HepG2 (cell line): ENCODE data around the gene VAMP4. TPM values are rescaled to one million over a fixed set of nuclear protein-coding genes. Genes with fewer than 3 reads are reported as not detected.

Experiments
- ATAC-seq: fragments of 200-7000 bp; cut with Tn5 transposase; 3 replicates; pipeline ENCODE4 v1.9.1; 2020; ENCODE audit warnings: mild to moderate bottlenecking, moderate library complexity
- BruUV-seq: library from RNA; stranded (reverse); fragments of 400-500 nt; replicated peaks from 2 replicates; lab custom pipeline; 2021; lab: Mats Ljungman, UMichigan
- CTCF ChIA-PET: fragments of 300-600 bp; formaldehyde crosslinking; extraction: SDS; loops from one replicate; lab custom pipeline; 2021; ENCODE audit warnings: low total read pairs, inconsistent platforms, low intra/inter-chr PET ratio; lab: Yijun Ruan, JAX
- POLR2A ChIA-PET: fragments of 350-600 bp; sonication (Branson Sonifier 250); formaldehyde crosslinking; loops from one replicate; lab custom pipeline; 2020; ENCODE audit warnings: antibody characterized with exemption, inconsistent platforms; lab: Yijun Ruan, JAX
- DNase-seq: peaks from one replicate; pipeline ENCODE4 v3.0.0-alpha.2; 2015; ENCODE audit warnings: low spot score
- FAIRE-seq: peaks from 3 replicates; lab custom pipeline; 2011; peaks lifted over from hg19 to GRCh38; lab: Jason Lieb, UNC
- H2AFZ ChIP-seq: one replicate; pipeline ENCODE4 v1.6.1; 2011; ENCODE audit warnings: low read length, inconsistent platforms
- H3K27ac ChIP-seq: fragments of 300-600 bp; 3 replicates; pipeline ENCODE4 v1.8.0; 2011; ENCODE audit warnings: mixed run types, mild to moderate bottlenecking, mixed read lengths, low read length, inconsistent platforms; ENCODE audit not compliant: insufficient read depth; ENCODE audit errors: extremely low read length
- H3K27me3 ChIP-seq, 2 experiments: fragments of 200-600 bp in 1 of 2; 2 replicates in 1 of 2; 3 replicates in 1 of 2; pipeline versions ENCODE4 v1.6.0 to v1.8.0; 2011; ENCODE audit warnings: low read length in 2 of 2, mild to moderate bottlenecking in 2 of 2, moderate library complexity in 2 of 2, inconsistent platforms in 1 of 2; ENCODE audit not compliant: insufficient read depth in 2 of 2, control insufficient read depth in 1 of 2
- H3K36me3 ChIP-seq, 2 experiments: fragments of 200-600 bp in 1 of 2; replicated peaks in 1 of 2; 2 replicates in 1 of 2; 3 replicates in 1 of 2; pipeline versions ENCODE4 v1.5.1 to v1.8.0; 2011; ENCODE audit warnings: low read length in 2 of 2, inconsistent platforms in 1 of 2; ENCODE audit not compliant: insufficient read depth in 2 of 2, control insufficient read depth in 1 of 2
- H3K4me1 ChIP-seq: 2 replicates; pipeline ENCODE4 v1.5.1; 2012; ENCODE audit warnings: low read length, inconsistent platforms; ENCODE audit not compliant: insufficient read depth
- H3K4me2 ChIP-seq: 2 replicates; pipeline ENCODE4 v1.6.0; 2011; ENCODE audit warnings: low read depth, low read length, inconsistent platforms
- H3K4me3 ChIP-seq, 3 experiments: fragments of 200-600 bp in 1 of 3; sonication (generic), shearing (Covaris generic) in 1 of 3; replicated peaks in 1 of 3; 2 replicates each; pipeline ENCODE4 v1.5.1; 2011 to 2016; ENCODE audit warnings: low read length in 3 of 3, inconsistent platforms in 2 of 3, low read depth in 2 of 3, mild to moderate bottlenecking in 2 of 3, control low read depth in 1 of 3, mixed read lengths in 1 of 3; ENCODE audit not compliant: insufficient read depth in 1 of 3
- H3K79me2 ChIP-seq: one replicate; pipeline ENCODE4 v1.6.1; 2011; ENCODE audit warnings: low read length, inconsistent platforms; ENCODE audit not compliant: insufficient read depth
- H3K9ac ChIP-seq: 2 replicates; pipeline ENCODE4 v1.6.0; 2011; ENCODE audit warnings: mild to moderate bottlenecking, low read depth, low read length, inconsistent platforms; ENCODE audit not compliant: insufficient read depth
- H3K9me3 ChIP-seq: 2 replicates; pipeline ENCODE4 v1.5.1; 2012; ENCODE audit warnings: mild to moderate bottlenecking, low read length
- H4K20me1 ChIP-seq: 2 replicates; pipeline ENCODE4 v1.6.0; 2011; ENCODE audit warnings: inconsistent platforms, mild to moderate bottlenecking, low read length, moderate library complexity; ENCODE audit not compliant: insufficient read depth
- CTCF ChIP-seq: sonication (generic); formaldehyde crosslinking; IDR thresholded peaks from 2 replicates; pipeline ENCODE4 v1.5.0; 2020; ENCODE audit warnings: mild to moderate bottlenecking, missing genetic modification reagents, moderate library complexity
- HES4 ChIP-seq: sonication (generic); formaldehyde crosslinking; IDR thresholded peaks from 2 replicates; pipeline ENCODE4 v1.9.0; 2021; ENCODE audit warnings: mild to moderate bottlenecking, missing genetic modification reagents, borderline replicate concordance
- MAFF ChIP-seq: IDR thresholded peaks from 2 replicates; pipeline ENCODE4 v1.6.1; 2011; ENCODE audit warnings: low read depth, low read length, improper control_type of control experiment
- MAFK ChIP-seq, 2 experiments: IDR thresholded peaks in 1 of 2; conservative IDR thresholded peaks in 1 of 2; 2 replicates each; pipeline ENCODE4 v1.6.1; 2011; ENCODE audit warnings: improper control_type of control experiment in 2 of 2, low read length in 2 of 2
- STAG1 ChIP-seq: sonication (generic); formaldehyde crosslinking; IDR thresholded peaks from 2 replicates; pipeline ENCODE4 v1.4.0; 2020; ENCODE audit warnings: missing genetic modification reagents
- ZNF101 ChIP-seq: sonication (generic); formaldehyde crosslinking; IDR thresholded peaks from 2 replicates; pipeline ENCODE4 v1.4.0; 2020; ENCODE audit warnings: mild to moderate bottlenecking, low read depth, missing genetic modification reagents, borderline replicate concordance
- ZNF362 ChIP-seq: sonication (generic); formaldehyde crosslinking; IDR thresholded peaks from 2 replicates; pipeline ENCODE4 v1.4.0; 2020; ENCODE audit warnings: missing genetic modification reagents, mild to moderate bottlenecking, borderline replicate concordance
- ZNF781 ChIP-seq: sonication (generic); formaldehyde crosslinking; IDR thresholded peaks from 2 replicates; pipeline ENCODE4 v1.5.1; 2020; ENCODE audit warnings: borderline replicate concordance, mild to moderate bottlenecking, missing genetic modification reagents; ENCODE audit errors: not compliant biosample characterization
- WGBS: methylation state at CpG from one replicate; pipeline ENCODE4 v1.1.6; 2017; ENCODE audit warnings: low lambda C conversion rate; 5-methylcytosine and 5-hydroxymethylcytosine counted together
- in situ Hi-C: cut with HindIII; loops from 2 replicates; pipeline ENCODE4 v1.10.0; 2017; ENCODE audit warnings: low pct_unique_long_range_greater_than_20kb; ENCODE audit not compliant: extremely low pct_ligation_motif_present
- intact Hi-C: fragments of 100-400 bp; cut with micrococcal nuclease; formaldehyde crosslinking; loops from one replicate; pipeline ENCODE4 v1.10.0; 2022; ENCODE audit not compliant: unreplicated experiment
- polyA plus RNA-seq, 8 experiments: library from polyadenylated mRNA; depleted of rRNA in 3 of 8; stranded (reverse) in 7 of 8; unstranded in 1 of 8; fragments of >200 nt; fragmentation: Illumina TruSeq in 4 of 8; extraction: Trizol in 4 of 8; gene quantifications; 2 replicates each; pipeline versions ENCODE4 v1.2.1 to v1.2.3, GENCODE V29; 2011 to 2016; ENCODE audit warnings: low read depth in 4 of 8, missing spikeins in 1 of 8, mixed read lengths in 1 of 8; ENCODE audit not compliant: insufficient read depth in 1 of 8
- total RNA-seq, 5 experiments: library from RNA; depleted of rRNA; stranded (reverse); fragments of >200 nt; fragmentation: Illumina TruSeq; extraction: Trizol; gene quantifications; 2 replicates each; pipeline ENCODE4 v1.2.3, GENCODE V29; 2016; ENCODE audit warnings: low read depth in 1 of 5
- TF ChIP-seq, protein P1 (sequence below): sonication (generic); formaldehyde crosslinking; IDR thresholded peaks from 2 replicates; pipeline ENCODE4 v1.4.0; 2020; ENCODE audit warnings: missing genetic modification reagents, low read depth, mild to moderate bottlenecking, borderline replicate concordance

The VAMP4 gene
- total and polyA plus RNA-seq, 2 of the 13 experiments (the other 11 are each of a cell fraction or from before 2014, with no cell fraction given): 1.4 to 2.0 TPM

DNA sequence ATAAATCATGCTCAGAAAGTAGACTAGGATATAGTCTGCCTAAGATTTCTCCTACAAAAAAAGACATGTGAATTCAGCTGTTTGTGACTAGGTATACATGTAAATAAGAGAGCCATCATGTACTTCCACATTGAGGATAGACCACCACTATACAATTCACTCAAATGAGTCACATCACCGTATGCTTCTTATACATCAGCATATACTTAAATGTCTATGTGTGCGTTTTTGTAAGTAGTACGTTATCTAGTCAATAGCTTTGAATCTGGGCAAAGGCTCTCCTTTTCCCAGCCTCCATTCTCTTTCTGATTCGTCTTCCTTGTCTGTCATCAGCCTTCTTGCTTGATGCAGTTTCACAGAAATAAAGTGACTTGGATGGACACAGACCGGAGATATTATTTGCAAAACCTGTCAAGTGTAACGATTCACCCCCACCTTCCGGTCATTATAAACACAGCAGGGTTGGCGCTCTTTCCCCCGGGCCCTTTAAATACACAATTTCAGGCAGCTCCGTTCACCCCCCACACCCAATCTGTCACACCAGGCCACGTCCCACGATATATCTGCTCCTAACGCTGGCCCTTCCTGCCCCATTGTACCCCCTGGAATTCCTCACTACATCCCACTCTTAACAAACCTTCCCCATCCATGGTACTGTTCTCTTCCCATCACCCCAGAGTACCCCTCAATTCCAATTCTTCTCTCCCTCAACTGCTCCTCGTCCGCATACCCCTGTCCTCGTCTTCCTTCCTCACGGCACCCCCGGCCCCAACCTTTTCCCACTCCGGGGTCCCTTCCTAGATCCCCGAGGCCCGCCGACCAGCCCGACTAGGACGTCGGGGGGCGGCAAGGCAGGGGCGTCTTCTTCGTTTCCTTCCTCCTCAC, 636 bp downstream of the VAMP4 start (continued):
- TF ChIP-seq, protein P1, sequence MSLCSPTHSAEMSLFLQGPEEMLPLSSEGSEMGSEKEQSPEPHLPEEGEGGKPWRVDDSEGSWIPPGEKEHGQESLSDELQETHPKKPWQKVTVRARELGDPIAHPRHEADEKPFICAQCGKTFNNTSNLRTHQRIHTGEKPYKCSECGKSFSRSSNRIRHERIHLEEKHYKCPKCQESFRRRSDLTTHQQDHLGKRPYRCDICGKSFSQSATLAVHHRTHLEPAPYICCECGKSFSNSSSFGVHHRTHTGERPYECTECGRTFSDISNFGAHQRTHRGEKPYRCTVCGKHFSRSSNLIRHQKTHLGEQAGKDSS: 0 out of 2 replicates have a peak, but pooled peaks have one; percentile 4
- TF ChIP-seq ZNF101: no peak
- TF ChIP-seq HES4 (CRISPR knock-in tag): peak; percentile 2; the same call in 1 of the 2 replicates
- TF ChIP-seq STAG1 (CRISPR knock-in tag): 0 out of 2 replicates have a peak, but pooled peaks have one; percentile 8
- peak; percentile 55 for TF ChIP-seq CTCF
- TF ChIP-seq MAFF: peak; percentile 53; the same call in 1 of the 2 replicates
- TF ChIP-seq ZNF781 (CRISPR knock-in tag): peak; percentile 13

GRCh38 chr1:171740356-171740863, 1.5 kb downstream of the VAMP4 start:
- peak overlapping the region; percentile 83 for H3K4me2 ChIP-seq
- DNase-seq (no peak), FAIRE-seq (no peak), ATAC-seq (no peak)
- peaks cover 23% of the 10 kb centered on the region for H3K4me1 ChIP-seq
- ChIA-PET POLR2A (interaction anchor here (1.0 kb wide), 1 partner anchor 255 kb away, joined by 3 read pairs; the partner anchor contains the start of gene PRRC2C), CTCF (no interaction called here)
- H2AFZ ChIP-seq: no peak overlapping the region
- no peak overlapping the region for H3K9ac ChIP-seq
- no peak overlapping the region for H3K4me3 ChIP-seq
- no peaks in the 10 kb centered on the region for H3K79me2 ChIP-seq
- H3K27me3 ChIP-seq: no peaks in the 10 kb centered on the region
- 76% methylated on average over 2 of the region's 2 CpGs for WGBS
- BruUV-seq: no TSS peak
- intact Hi-C loops (no loop called here), in situ Hi-C loops (no loop called here)
- H3K9me3 ChIP-seq: no peaks in the 10 kb centered on the region
- TF ChIP-seq MAFK (conservative IDR thresholded peaks at IDR 0.05 in 1 of 2, IDR thresholded peaks at IDR 0.05 in 1 of 2; ENCODE audit: low read length in 2 of 2) (peak; percentile 58 to 69; a peak in 3 of 4 replicates), MAFF (peak; percentile 67), ZNF362 (no peak)
- H4K20me1 ChIP-seq: no peaks in the 10 kb centered on the region
- no peak overlapping the region for H3K27ac ChIP-seq
- H3K36me3 ChIP-seq: peaks cover 0 to 3% of the 10 kb centered on the region in 2 experiments; a peak in 1 of 5 replicates
